CD4-positive, alpha-beta memory T cell (primary cell): Measurements from ENCODE around the gene NEURL2. TPM values are rescaled to one million over a fixed set of nuclear protein-coding genes. Genes with fewer than 3 reads are reported as not detected.
A peak's percentile ranks its signal among the peaks of the same experiment; 100 is the strongest.
"Not testable (repeated sequence)": the region's sequence is repeated elsewhere in the genome, so short reads cannot be mapped to it uniquely, and the experiment has no call there.

ENCODE experiments used
- CTCF ChIA-PET: fragments of 350-600 bp; sonication (Branson Sonifier 250); formaldehyde crosslinking; loops from one replicate; lab custom pipeline; 2021; ENCODE audit warnings: inconsistent platforms; ENCODE audit not compliant: partially characterized antibody; lab: Charles Lee
- POLR2A ChIA-PET: fragments of 350-600 bp; sonication (Branson Sonifier 250); formaldehyde crosslinking; loops from one replicate; lab custom pipeline; 2021; ENCODE audit not compliant: partially characterized antibody; lab: Charles Lee
- DNase-seq, 5 donors: peaks; one replicate each; pipeline versions ENCODE4 v3.0.0 to v3.0.0-alpha.2; 2020 to 2022; ENCODE audit warnings: mixed read lengths in 1 of 5
- H3K27ac ChIP-seq: one replicate; pipeline ENCODE4 v1.7.0; 2013; ENCODE audit warnings: low read depth, low read length
- H3K27me3 ChIP-seq: 2 replicates; pipeline ENCODE4 v1.7.0; 2013; ENCODE audit warnings: mild to moderate bottlenecking, low read length, moderate library complexity; ENCODE audit not compliant: insufficient read depth
- H3K36me3 ChIP-seq: 2 replicates; pipeline ENCODE4 v1.7.0; 2013; ENCODE audit warnings: mild to moderate bottlenecking, low read length, moderate library complexity; ENCODE audit not compliant: insufficient read depth
- H3K4me1 ChIP-seq: 2 replicates; pipeline ENCODE4 v1.7.0; 2013; ENCODE audit warnings: mild to moderate bottlenecking, low read length, moderate library complexity; ENCODE audit not compliant: insufficient read depth
- H3K4me3 ChIP-seq, 2 donors: one replicate each; pipeline ENCODE4 v1.7.0; 2013; ENCODE audit warnings: low read length in 2 of 2, mild to moderate bottlenecking in 1 of 2
- H3K9me3 ChIP-seq, 2 donors: one replicate each; pipeline ENCODE4 v1.7.0; 2013; ENCODE audit warnings: low read length in 2 of 2, control low read depth in 1 of 2; ENCODE audit not compliant: control insufficient read depth in 1 of 2
- H3K27ac Mint-ChIP-seq, 7 donors: one replicate each; pipeline ENCODE4 v1.8.0; 2020 to 2021; ENCODE audit warnings: mixed read lengths in 7 of 7, mild to moderate bottlenecking in 6 of 7, inconsistent platforms in 3 of 7, moderate library complexity in 3 of 7
- H3K27me3 Mint-ChIP-seq, 2 donors: one replicate each; pipeline ENCODE4 v1.8.0; 2020 to 2021; ENCODE audit warnings: mixed read lengths in 2 of 2
- H3K36me3 Mint-ChIP-seq, 2 donors: one replicate each; pipeline ENCODE4 v1.8.0; 2020 to 2021; ENCODE audit warnings: mixed read lengths in 2 of 2, inconsistent platforms in 1 of 2, mild to moderate bottlenecking in 1 of 2
- H3K4me1 Mint-ChIP-seq, 4 donors: one replicate each; pipeline ENCODE4 v1.8.0; 2020 to 2021; ENCODE audit warnings: mixed read lengths in 4 of 4, mild to moderate bottlenecking in 1 of 4
- H3K4me3 Mint-ChIP-seq, 8 donors: one replicate each; pipeline ENCODE4 v1.8.0; 2020 to 2021; ENCODE audit warnings: mixed read lengths in 8 of 8, mild to moderate bottlenecking in 7 of 8, moderate library complexity in 6 of 8, inconsistent platforms in 3 of 8
- H3K9me3 Mint-ChIP-seq, 8 donors: one replicate each; pipeline ENCODE4 v1.8.0; 2020 to 2021; ENCODE audit warnings: mixed read lengths in 8 of 8, mild to moderate bottlenecking in 5 of 8, inconsistent platforms in 3 of 8, moderate library complexity in 1 of 8
- intact Hi-C: fragments of 100-400 bp; cut with micrococcal nuclease; formaldehyde crosslinking; loops from one replicate; pipeline ENCODE4 v1.15.1; 2023
- polyA plus RNA-seq, 2 donors: library from polyadenylated mRNA; unstranded; fragments of 300-500 nt; fragmentation: Illumina TruSeq; gene quantifications; one replicate each; pipeline ENCODE4 v1.2.3, GENCODE V29; 2021
- total RNA-seq, 2 experiments: library from RNA; stranded (reverse); gene quantifications; one replicate each; pipeline ENCODE4 v1.2.3, GENCODE V29; 2021

NEURL2 gene
- total and polyA plus RNA-seq, 4 experiments from 2014 or later, result 0.29 to 5.6 (median 3.1) TPM

- H3K9me3 ChIP-seq, result no peaks in the 10 kb centered on the region
- Mint-ChIP-seq H3K27ac (no peak overlapping the region), H3K36me3 (no peaks in the 10 kb centered on the region), H3K4me3 (no peak overlapping the region), H3K9me3 (no peaks in the 10 kb centered on the region), H3K27me3 (peaks cover 0 to 2% of the 10 kb centered on the region in 2 donors), H3K4me1 (peaks cover 7 to 18% (median 12%) of the 10 kb centered on the region in 4 donors)
- no peaks in the 10 kb centered on the region for H3K36me3 ChIP-seq
- H3K4me3 ChIP-seq, result no peak overlapping the region
- H3K4me1 ChIP-seq, result peaks cover 18% of the 10 kb centered on the region
- POLR2A ChIA-PET, result interaction anchor here (0.7 to 0.9 kb wide), 2 partner anchors 15 to 26 kb away, joined by 3 read pairs; partner anchors contain the start of gene ZSWIM1
- CTCF ChIA-PET, result no interaction called here
- no peak overlapping the region for H3K27ac ChIP-seq
- intact Hi-C loops, result no loop called here
- H3K27me3 ChIP-seq, result peaks cover 2% of the 10 kb centered on the region
- DNase-seq, result no peak
Measured at GRCh38 chr20:45907219-45907948, 16.4 kb upstream of the NEURL2 start.

- H3K9me3 Mint-ChIP-seq, result no peaks in the 10 kb centered on the region
- DNase-seq, result no peak
- H3K27me3 Mint-ChIP-seq, result no peaks in the 10 kb centered on the region
- no peak overlapping the region for H3K4me3 ChIP-seq
- H3K36me3 ChIP-seq, result no peaks in the 10 kb centered on the region
- CTCF ChIA-PET, result interaction anchor here (1.2 to 1.3 kb wide), 2 partner anchors 14 to 65 kb away, joined by 3 read pairs; no protein-coding TSS in a partner anchor
- no peaks in the 10 kb centered on the region for H3K9me3 ChIP-seq
- peak overlapping the region in 1 of 7 donors; percentile 65 for H3K27ac Mint-ChIP-seq
- H3K27me3 ChIP-seq, result no peaks in the 10 kb centered on the region
- H3K4me3 Mint-ChIP-seq, result peak overlapping the region in 1 of 8 donors; percentile 5
- peaks cover 1 to 3% (median 1%) of the 10 kb centered on the region in 4 donors for H3K4me1 Mint-ChIP-seq
- intact Hi-C loops, result no loop called here
- POLR2A ChIA-PET, result interaction anchor here (1.1 to 1.2 kb wide), 5 partner anchors 14 to 29 kb away, joined by 3 to 5 read pairs (median 3); partner anchors contain the start of genes CTSA, NEURL2, PCIF1 and ZSWIM1
- H3K27ac ChIP-seq, result no peak overlapping the region
- H3K36me3 Mint-ChIP-seq, result no peaks in the 10 kb centered on the region
- H3K4me1 ChIP-seq, result peaks cover under 1% of the 10 kb centered on the region
Measured at GRCh38 chr20:45905505-45906079, 14.6 kb upstream of the NEURL2 start.

GRCh38 chr20:45904583-45905504 is 13.8 kb upstream of the NEURL2 start:
- ChIA-PET POLR2A (interaction anchor here (1.1 to 1.2 kb wide), 6 partner anchors 13 to 30 kb away, joined by 3 to 5 read pairs (median 3); partner anchors contain the start of genes CTSA, NEURL2, PCIF1 and ZSWIM1), CTCF (interaction anchor here (1.2 to 1.3 kb wide), 2 partner anchors 13 to 66 kb away, joined by 3 read pairs; no protein-coding TSS in a partner anchor)
- H3K36me3 Mint-ChIP-seq, result no peaks in the 10 kb centered on the region
- no peaks in the 10 kb centered on the region for H3K27me3 Mint-ChIP-seq
- no peaks in the 10 kb centered on the region for H3K27me3 ChIP-seq
- no peak overlapping the region for H3K4me3 Mint-ChIP-seq
- H3K4me1 Mint-ChIP-seq, result no peaks in the 10 kb centered on the region
- H3K36me3 ChIP-seq, result no peaks in the 10 kb centered on the region
- intact Hi-C loops, result no loop called here
- H3K27ac ChIP-seq, result no peak overlapping the region
- no peak overlapping the region for H3K4me3 ChIP-seq
- no peak for DNase-seq
- no peaks in the 10 kb centered on the region for H3K4me1 ChIP-seq
- H3K9me3 Mint-ChIP-seq, result no peaks in the 10 kb centered on the region
- H3K9me3 ChIP-seq, result no peaks in the 10 kb centered on the region
- no peak overlapping the region for H3K27ac Mint-ChIP-seq

- Mint-ChIP-seq H3K4me3 (no peak overlapping the region), H3K36me3 (peaks cover 4 to 15% of the 10 kb centered on the region in 2 donors), H3K9me3 (no peaks in the 10 kb centered on the region), H3K4me1 (peaks cover 0 to 2% (median under 1%) of the 10 kb centered on the region in 4 donors), H3K27ac (no peak overlapping the region), H3K27me3 (no peaks in the 10 kb centered on the region)
- Histone ChIP-seq H3K9me3 (no peaks in the 10 kb centered on the region), H3K36me3 (peaks cover 9% of the 10 kb centered on the region), H3K4me3 (no peak overlapping the region), H3K27me3 (no peaks in the 10 kb centered on the region), H3K27ac (no peak overlapping the region), H3K4me1 (no peaks in the 10 kb centered on the region)
- intact Hi-C loops, result no loop called here
- ChIA-PET POLR2A (interaction anchor here (0.7 to 1.9 kb wide), 4 partner anchors 10 to 32 kb away, joined by 3 to 6 read pairs (median 4); partner anchors contain the start of genes CTSA, NEURL2 and PCIF1), CTCF (no interaction called here)
- DNase-seq, result no peak
Measured at GRCh38 chr20:45902199-45902701, 11.2 kb upstream of the NEURL2 start.

- H3K27me3 Mint-ChIP-seq, H3K9me3 Mint-ChIP-seq, H3K36me3 ChIP-seq, CTCF ChIA-PET, intact Hi-C loops, H3K27ac ChIP-seq, H3K27me3 ChIP-seq, H3K4me1 ChIP-seq, DNase-seq, H3K27ac Mint-ChIP-seq, H3K4me3 ChIP-seq, H3K4me1 Mint-ChIP-seq, H3K4me3 Mint-ChIP-seq, H3K9me3 ChIP-seq: not testable (repeated sequence)
- POLR2A ChIA-PET, result interaction anchor here (1.1 to 1.9 kb wide), 3 partner anchors 9 to 33 kb away, joined by 4 to 6 read pairs (median 4); partner anchors contain the start of genes CTSA, NEURL2 and PCIF1
- H3K36me3 Mint-ChIP-seq, result peaks cover 4 to 17% of the 10 kb centered on the region in 2 donors
Measured at GRCh38 chr20:45901332-45901731, 10.3 kb upstream of the NEURL2 start.

GRCh38 chr20:45899046-45899835 is 8.2 kb upstream of the NEURL2 start:
- Mint-ChIP-seq H3K27me3 (no peaks in the 10 kb centered on the region), H3K9me3 (no peaks in the 10 kb centered on the region), H3K4me1 (peaks cover 2 to 4% (median 2%) of the 10 kb centered on the region in 4 donors), H3K36me3 (peaks cover 4 to 21% of the 10 kb centered on the region in 2 donors), H3K4me3 (no peak overlapping the region), H3K27ac (no peak overlapping the region)
- intact Hi-C loops, result no loop called here
- ChIA-PET CTCF (no interaction called here), POLR2A (interaction anchor here (1.9 kb wide), 1 partner anchor 18 kb away, joined by 7 read pairs; the partner anchor contains the start of gene ZSWIM1)
- H3K27me3 ChIP-seq, result no peaks in the 10 kb centered on the region
- no peak overlapping the region for H3K27ac ChIP-seq
- no peaks in the 10 kb centered on the region for H3K9me3 ChIP-seq
- peaks cover under 1% of the 10 kb centered on the region for H3K4me1 ChIP-seq
- peaks cover 14% of the 10 kb centered on the region for H3K36me3 ChIP-seq
- no peak overlapping the region for H3K4me3 ChIP-seq
- DNase-seq, result no peak
